ENCODE results near the gene TRERF1.

DNA sequence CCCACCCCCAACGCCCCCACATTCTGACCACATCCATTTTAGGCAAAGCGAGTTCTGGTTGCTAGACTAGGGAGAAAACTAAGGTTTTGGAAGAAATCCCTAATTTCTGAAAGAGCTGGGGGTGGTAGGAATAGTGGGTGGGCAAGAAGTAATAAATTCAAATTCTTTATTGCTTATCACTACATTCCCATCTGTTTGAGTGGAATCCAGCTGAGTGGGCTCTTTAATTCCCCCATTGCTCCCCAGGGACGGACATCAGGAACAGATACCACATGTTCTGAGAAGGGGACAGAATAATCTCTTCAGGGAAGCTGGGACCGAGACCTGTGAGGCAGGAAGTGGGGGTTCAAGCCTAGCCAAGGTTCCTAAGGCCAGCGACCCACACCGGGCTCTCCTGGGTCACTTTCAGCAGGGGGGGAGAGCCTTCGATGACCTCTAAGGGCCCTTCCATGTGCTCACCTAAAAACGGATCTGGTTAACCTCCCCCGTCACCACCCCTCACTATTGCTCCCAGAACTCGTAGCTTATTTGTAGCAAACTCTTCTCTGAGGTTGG lies 191.8 kb downstream of the TRERF1 start:
- TF ChIP-seq, protein P1, sequence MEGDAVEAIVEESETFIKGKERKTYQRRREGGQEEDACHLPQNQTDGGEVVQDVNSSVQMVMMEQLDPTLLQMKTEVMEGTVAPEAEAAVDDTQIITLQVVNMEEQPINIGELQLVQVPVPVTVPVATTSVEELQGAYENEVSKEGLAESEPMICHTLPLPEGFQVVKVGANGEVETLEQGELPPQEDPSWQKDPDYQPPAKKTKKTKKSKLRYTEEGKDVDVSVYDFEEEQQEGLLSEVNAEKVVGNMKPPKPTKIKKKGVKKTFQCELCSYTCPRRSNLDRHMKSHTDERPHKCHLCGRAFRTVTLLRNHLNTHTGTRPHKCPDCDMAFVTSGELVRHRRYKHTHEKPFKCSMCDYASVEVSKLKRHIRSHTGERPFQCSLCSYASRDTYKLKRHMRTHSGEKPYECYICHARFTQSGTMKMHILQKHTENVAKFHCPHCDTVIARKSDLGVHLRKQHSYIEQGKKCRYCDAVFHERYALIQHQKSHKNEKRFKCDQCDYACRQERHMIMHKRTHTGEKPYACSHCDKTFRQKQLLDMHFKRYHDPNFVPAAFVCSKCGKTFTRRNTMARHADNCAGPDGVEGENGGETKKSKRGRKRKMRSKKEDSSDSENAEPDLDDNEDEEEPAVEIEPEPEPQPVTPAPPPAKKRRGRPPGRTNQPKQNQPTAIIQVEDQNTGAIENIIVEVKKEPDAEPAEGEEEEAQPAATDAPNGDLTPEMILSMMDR (IDR thresholded peaks at IDR 0.05) = no peak
- TF ChIP-seq EZH2 (IDR thresholded peaks at IDR 0.05) (no peak), EZH2phosphoT487 (IDR thresholded peaks at IDR 0.05) (no peak)
